ENCODE data around the gene NAB1.
"Not testable (repeated sequence)": the region's sequence is repeated elsewhere in the genome, so short reads cannot be mapped to it uniquely, and the experiment has no call there.

Gene NAB1

DNA sequence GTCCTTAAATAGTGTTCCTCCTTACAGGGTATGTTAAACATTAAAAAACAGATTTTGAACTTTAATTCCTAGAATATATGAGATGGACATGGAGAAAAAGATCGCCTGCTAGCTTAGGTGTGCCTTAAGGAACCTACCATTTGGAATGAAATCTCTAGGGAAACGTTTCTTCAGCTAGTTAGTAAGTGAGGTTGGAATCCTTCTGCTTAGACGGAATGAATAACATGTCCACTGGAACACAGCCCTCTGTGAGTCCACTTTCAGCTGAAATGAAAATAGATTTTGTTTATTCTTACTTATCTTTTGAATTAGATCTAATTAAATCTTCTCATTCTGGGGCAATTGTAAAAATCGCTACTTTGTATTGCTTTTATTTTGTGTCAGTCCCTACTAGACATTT, 28.4 kb downstream of the NAB1 start:
- DNase-seq, result no peak

- DNase-seq, result peak; percentile 85
Measured at GRCh38 chr2:190678444-190679162, 29.7 kb downstream of the NAB1 start.

DNA sequence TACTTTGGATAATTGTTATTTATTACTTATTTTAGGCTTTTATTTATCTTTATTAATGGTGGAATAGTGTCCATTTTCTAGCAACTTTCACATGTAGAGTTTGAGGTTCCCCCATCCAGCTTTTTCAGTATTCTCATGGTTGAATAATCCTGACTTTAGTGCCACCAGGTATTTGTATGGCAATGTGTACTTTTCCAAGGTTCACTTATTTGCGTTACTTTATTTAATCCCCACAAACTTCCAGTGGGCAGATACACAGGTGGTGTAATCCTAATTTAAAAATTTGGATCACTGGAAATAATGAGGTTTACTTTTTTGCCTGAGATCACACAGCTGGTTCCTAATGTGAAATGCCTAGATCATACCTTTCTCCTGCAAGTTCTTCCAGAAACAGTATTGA, 30.5 kb downstream of the NAB1 start:
- no peak for DNase-seq

GRCh38 chr2:190679813-190680591, 31.1 kb downstream of the NAB1 start:
- peak; percentile 53 for DNase-seq

- no peak for DNase-seq
Measured at GRCh38 chr2:190682168-190682567, 33.3 kb downstream of the NAB1 start.

DNA sequence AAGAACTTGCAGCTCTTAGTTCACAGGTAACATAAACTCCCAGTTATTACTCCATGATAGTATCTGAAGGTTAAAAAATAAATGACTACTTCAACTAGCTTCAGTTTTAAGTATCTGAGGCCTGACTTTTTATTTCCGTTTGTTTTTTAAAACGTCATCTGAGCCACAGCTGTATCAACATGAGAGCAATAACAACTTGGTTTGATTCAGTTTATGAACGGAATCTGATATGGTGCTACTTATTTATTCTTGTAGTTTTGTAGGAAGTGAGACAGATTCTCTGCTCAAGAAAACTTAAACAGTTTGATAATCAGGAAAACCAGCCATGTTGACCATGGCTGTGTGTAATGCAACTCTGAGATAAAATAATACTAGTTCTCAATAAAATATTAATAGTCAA, 34.9 kb downstream of the NAB1 start:
- no peak for DNase-seq

DNA sequence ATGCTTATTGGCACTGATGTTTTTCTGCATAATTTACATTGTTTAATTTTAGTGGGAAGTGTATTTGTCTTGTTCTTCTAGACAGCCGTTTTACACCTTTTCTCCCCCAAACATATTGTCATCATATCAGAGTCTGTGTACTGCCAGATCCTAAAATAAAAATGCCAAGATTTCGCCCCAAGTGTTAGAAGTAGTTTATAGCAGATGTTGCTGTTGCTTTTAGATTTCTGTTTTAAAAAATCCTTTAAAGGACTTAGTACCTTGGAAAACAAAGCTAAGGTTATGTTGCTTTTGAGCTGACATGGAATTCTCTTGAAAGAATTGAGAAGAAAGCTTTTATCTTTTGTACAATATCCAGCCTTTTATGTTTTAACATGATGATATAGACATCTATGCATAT, 36.0 kb downstream of the NAB1 start:
- DNase-seq, result no peak

GRCh38 chr2:190685333-190685732, 36.5 kb downstream of the NAB1 start:
- no peak for DNase-seq

DNA sequence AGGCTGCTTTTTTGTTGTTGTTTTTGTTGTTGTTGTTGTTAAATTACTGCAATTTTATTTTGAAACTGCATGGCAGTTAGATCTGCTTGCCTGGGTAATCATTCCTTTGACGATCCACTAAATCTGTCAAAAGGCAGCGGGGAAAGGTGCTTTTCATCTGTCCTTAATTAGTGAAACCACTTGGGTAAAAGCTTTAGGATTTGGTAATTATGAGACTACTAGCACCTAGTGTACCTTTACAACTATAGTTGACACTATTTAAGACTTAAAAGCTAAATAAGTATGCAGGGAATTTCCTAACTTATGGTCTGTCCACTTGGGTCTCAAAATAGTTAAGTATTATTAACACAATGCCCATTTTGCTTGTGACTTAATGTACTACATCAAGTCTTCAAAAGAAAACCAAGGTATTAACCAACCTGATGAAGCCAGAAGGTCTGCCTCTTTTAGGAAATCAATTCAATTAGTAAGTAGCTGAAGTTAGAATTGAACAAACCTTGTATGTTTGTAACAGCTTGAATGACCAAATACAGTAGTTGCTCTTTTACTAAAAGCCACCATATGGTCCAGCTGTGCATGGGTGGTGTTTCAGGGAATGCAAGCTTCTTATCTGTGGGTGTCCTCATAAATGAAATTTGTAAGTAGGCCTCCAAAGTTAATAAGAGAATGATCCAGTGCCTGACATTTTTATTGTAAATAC, 44.8 kb downstream of the NAB1 start:
- no peak for DNase-seq

DNA sequence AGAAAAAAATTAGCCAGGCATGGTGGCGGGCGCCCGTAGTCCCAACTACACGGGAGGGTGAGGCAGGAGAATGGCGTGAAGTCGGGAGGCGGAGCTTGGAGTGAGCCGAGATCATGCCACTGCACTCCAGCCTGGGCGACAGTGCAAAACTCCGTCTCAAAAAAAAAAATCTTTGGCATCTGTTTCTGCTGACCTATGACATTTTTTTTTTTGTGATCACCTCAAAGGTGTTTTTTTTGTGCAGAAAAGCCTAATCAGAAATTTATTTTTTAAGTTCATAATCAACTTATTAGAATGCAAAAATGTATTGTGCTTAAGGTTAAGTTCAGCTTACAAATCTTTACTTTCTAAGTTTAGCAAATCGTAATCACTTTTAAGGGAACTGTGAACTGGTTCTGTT, 45.6 kb downstream of the NAB1 start:
- DNase-seq, result no peak

- DNase-seq, result peak; percentile 36
Measured at GRCh38 chr2:190695739-190696138, 46.9 kb downstream of the NAB1 start.

- no peak for DNase-seq
Measured at GRCh38 chr2:190696792-190697398, 48.0 kb downstream of the NAB1 start.

DNA sequence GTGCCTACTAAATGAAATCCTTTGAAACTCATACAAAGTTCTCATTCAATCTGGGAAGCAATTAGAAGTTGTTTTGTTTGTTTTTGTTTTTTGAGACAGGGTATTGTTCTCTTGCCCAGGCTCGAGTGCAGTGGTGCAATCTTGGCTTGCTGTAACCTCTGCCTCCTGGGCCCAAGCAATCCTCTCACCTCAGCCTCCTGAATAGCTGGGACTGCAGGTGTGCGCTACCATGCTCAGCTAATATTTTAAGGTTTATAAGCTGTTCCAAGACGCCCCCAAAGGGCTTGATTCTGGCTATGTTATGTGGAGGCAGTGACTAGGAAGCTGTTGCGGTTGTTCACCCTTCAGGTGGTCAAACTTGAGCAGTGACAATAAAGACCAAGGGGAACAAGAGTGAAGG, 48.5 kb downstream of the NAB1 start:
- no peak for DNase-seq

DNA sequence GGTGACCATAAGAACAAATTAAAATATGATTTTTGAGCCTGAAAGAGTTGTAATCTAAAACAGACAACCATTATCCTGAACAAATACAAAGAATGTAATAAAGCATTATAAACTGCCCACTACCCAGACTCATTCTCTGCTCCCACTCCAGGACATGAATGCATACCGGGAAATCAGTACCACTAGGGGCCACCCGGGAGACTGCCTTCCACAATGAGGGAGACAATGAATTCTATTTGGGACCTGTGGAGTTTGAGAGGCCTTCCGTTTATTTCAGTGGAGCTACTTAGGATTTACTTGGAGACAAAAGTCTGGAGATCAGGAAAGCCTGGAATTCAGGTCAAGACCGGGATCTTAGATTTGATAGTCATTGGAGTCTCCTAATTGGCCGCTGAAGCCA, 50.0 kb downstream of the NAB1 start:
- DNase-seq, result no peak

DNA sequence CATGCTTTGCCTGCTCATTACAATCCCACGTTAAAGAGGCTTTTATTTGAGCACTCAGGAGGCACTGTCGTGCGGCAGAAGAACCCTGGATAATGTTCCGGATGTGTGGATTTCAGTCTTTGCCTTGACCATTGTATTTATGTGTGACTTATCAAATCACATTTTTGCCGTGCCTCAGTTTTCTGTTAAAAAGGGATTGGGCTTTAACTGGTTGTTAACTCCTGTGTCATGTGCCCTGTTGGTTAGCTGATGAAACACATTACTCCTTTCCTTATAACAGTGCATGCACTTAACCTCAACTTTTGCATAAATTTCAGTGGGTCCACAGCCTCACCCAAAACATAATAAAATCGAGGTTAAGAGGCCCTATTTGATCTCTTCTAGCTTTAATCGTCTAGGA, 52.7 kb downstream of the NAB1 start:
- no peak for DNase-seq

DNA sequence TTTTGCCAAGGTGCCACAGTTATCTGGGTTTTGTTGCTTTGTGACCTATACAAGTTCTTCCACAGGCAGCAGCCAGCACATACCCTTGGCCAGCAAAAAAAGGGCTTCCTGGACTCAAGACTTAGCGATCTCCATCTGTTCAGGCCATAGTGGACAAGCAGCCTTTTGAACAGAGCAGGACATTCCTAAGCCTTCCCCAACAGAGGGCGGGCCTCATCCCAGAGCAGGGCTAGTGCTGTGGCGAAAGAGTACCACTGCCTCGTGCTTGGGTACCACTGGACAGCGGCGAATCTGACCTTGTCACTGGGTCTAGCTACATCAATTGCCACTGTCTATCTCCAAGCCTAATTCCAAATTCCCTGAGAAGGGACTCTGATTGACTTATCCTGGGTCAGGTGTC, 56.4 kb downstream of the NAB1 start:
- DNase-seq, result no peak

DNA sequence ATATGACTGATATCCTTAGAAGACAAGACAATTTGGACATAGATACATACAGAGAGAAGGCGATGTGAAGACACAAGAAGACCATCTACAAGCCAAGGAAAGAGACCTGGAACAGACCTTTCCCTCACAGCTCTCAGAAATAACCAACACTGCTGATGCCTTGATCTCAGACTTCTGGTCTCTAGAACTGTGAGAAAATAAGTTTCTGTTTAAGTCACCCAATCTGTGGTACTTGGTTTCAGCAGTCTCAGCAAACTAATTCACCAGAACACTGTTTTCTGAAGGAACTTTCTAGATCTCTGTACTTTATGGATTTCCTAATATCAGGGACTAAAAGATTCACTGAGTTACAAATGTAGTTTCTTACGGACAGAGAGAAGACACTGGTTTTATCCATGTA, 58.8 kb downstream of the NAB1 start:
- no peak for DNase-seq

GRCh38 chr2:190708650-190709049, 59.8 kb downstream of the NAB1 start:
- DNase-seq, result not testable (repeated sequence)

DNA sequence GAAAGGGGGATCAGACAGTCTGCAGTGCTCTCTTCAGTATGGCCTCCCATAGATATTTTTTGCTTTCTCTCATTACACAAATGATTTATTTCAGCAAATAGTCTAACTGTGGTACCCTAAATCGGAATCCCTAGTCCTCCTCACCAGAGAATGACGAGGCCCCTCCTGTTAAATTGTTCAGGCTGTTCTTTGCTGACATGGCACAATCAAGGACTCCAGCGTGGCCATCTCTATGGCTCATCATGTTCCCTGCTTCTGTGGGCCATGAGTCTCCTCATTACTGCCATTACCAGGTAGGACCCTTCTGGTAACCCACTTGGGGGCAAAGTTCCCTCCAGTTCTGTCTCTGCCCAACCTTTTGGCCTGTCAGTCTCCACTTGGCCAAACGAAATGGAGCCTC, 62.2 kb downstream of the NAB1 start:
- DNase-seq, result no peak

DNA sequence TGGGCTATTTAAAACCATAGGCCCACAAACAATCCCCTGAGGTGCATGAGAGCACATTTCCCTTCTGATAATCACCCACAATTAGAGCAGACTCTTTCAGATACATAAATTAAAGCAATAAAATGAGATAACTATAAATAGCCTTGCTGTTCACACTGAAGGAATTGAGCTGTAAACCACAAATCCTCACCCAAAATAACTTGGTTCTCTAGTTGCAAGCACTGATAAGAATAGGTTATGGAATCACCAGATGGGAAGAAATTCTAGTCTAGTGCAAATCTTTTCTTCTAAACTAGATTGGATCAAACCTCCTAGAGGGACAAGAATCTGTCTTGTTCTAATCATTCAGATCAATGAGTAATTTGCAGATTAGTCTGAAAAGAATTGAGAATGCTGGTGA, 64.6 kb downstream of the NAB1 start:
- no peak for DNase-seq

DNA sequence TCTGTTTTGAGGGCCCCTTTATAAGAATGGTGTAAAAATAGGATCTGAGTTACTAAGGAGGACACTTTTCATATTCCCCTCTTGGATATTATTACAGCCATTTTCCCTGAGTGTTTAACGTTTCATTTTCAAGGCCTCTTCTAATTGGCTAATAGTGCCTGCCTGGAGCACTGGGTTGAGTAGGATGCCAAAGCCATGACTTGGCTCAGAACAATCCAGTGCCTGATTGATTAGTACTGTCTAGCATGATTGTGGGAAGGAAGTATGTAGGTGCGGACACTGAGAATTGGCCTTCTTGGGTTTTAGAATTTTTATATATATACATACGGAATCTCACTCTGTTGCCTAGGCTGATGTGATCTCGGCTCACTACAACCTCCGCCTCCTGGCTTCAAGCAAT, 66.1 kb downstream of the NAB1 start:
- no peak for DNase-seq

GRCh38 chr2:190716176-190716807, 67.4 kb downstream of the NAB1 start:
- DNase-seq, result no peak

DNA sequence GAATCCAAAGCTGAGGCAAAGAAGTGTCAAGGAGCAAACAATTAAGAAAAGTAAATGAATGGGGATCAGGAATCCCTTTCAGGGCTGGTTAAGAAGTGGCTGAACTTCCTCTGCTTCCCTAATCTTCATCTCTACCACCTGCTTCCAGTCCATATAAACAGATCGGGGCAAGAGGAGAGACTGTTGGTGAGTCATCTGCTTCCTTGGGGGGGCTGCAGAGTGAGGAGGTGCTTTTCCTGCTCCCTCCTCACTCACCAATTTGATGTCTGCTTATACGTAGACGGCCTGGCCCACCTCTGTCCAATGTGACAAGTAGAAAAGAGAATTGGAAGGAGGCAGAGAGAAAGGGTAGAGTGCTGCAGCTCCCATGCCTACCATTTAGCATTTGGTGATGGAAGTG, 68.4 kb downstream of the NAB1 start:
- DNase-seq, result no peak

Data from stimulated activated CD4-positive, alpha-beta T cell treated with anti-CD3 and anti-CD28 coated beads, Interleukin-1b, Interleukin-23, amount 100 ng/mL, for 48 hours (primary cell).